Measurements from ENCODE around the gene PLD2.

GRCh38 chr17:4800462-4801196 lies 6.3 kb upstream of the PLD2 start:
- no peak for TF ChIP-seq YY1 (IDR thresholded peaks at IDR 0.05; ENCODE audit: insufficient read depth, insufficient read length)
- no peak for TF ChIP-seq SUZ12 (IDR thresholded peaks at IDR 0.05; ENCODE audit: extremely low read depth, insufficient read depth, insufficient read length)
- no peak for TF ChIP-seq ZNF274 (IDR thresholded peaks at IDR 0.05; ENCODE audit: low read depth, low read length)
